GM18505 (cell line): ENCODE measurements around the gene CREM.

Experiments used
- ATAC-seq: cut with Tn5 transposase; IDR thresholded peaks from one replicate; pipeline ENCODE4 v1.9.1; 2021; ENCODE audit not compliant: unreplicated experiment
- POLR2A ChIP-seq: IDR thresholded peaks from 4 replicates; pipeline ENCODE4 v1.6.1; 2011; ENCODE audit warnings: borderline replicate concordance; ENCODE audit not compliant: insufficient read depth, insufficient read length; ENCODE audit errors: extremely low read depth

Gene CREM

DNA sequence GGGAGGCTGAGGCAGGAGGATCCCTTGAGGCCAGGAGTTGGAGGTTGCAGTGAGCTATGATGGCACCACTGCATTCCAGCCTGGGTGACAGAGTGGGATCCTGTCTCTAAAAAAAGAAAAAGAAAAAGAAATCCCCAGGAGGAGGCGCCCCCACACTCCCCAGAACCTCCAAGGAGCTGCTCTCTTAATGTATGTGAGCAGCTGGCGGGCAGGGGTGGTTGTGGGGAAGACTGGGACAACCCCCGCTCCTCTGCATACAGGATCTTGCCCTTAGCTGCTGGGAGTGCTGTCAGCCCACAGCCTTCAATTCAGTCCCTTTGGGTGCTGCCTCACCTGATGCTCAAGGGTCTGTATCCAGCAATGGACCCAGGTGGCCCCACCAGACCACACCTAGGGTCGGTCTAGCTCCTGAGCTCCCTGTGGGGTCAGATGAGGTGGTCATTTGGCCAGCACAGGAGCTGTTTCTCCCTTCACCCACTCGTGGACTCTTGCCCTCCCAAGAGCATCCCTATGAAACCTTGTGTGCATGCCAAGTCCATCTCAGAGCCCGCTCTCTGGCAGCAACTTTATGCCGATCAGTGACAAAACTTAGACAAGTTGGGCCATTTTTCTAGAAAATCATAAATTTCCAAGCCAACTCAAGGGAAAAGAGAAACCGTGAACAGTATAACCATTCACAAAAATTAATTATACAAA is 97.5 kb downstream of the CREM start:
- no peak for TF ChIP-seq POLR2A
- no peak for ATAC-seq

DNA sequence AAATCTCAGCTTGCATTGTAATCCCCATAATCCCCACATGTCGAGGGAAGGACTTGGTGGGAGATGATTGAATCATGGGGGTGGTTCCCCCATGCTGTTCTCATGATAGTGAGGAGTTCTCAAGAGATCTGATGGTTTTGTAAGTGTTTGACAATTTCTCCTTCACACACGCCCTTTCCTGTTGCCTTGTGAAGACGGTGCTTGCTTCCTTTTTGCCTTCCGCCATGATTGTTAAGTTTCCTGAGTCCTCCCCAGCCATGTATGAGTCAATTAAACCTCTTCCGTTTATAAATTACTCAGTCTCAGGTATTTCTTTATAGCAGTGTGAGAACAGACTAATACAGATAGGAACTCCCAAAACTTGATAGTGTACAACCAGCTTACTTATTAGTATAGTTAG is 98.6 kb downstream of the CREM start:
- TF ChIP-seq POLR2A: no peak
- ATAC-seq: no peak

DNA sequence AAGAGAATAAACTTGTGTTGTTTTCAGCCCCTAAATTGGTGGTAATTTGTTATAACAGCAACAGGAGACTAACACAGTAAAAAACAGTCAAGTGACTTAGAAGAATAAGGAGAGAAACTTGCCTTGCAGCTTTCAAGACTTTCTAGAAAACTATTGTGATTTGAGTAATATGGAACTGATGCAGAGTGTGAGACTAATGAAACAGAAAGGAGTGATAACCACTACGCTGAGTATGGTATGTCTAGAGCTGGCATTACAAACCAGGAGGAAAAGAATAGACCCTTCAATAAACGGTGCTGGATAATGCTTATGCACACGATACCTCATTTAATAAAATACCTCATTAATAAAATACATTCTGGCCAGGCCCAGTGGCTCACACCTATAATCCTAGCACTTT is 99.9 kb downstream of the CREM start:
- TF ChIP-seq POLR2A: no peak
- ATAC-seq: no peak

DNA sequence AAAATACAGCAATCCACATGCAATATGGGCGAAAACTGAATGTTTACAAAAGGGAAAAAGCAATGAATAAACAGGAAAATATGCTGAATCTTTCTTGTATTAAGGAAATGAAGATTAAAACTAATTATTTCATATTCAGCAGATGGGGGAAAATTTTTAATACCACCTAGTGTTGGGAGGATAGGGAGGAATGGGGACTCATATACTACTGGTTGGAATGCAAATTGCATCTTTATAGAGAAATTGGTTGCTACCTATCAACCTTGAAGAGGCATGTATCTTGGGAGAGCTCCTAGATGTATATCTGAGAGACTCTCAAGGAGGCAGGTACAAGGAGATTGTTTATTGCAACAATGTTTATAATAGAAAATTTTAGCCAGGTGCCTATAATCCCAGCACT is 101.4 kb downstream of the CREM start:
- TF ChIP-seq POLR2A: no peak
- no peak for ATAC-seq

DNA sequence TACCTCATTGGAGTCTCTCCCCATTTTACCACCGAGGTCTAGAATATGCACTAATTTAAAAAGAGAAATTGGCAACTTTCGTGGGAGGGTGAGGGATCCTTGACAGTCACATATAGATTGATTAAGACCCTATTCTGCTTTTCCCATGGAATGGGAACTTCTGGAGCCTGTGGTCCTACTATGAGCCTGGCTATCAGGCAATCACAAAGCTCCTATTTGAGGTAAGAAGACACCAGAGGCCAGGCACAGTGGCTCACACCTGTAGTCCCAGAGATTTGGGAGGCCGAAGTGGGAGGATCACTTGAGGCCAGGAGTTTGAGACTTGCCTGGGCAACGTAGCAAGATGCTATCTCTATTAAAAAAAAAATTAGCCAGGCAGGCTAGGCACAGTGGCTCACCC is 105.0 kb downstream of the CREM start:
- no peak for TF ChIP-seq POLR2A
- no peak for ATAC-seq

DNA sequence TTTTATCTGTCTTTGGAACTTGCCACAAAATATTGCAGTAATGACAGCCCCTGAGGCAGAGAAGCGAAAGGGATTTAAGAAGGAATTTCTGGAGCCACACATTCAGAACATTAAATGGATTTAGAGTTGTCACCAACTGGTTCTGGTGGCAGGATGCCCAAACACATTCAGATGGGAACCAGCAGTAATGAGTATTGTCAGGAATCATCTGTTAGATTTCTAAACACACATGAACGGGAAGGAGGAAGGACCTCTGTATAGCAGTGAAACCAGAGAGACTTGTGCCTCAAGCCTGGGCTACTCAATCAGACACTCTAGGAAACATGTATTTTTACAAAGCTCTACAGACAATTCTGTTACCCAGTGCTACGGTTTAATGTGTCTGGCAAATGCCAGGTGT is 105.9 kb downstream of the CREM start:
- TF ChIP-seq POLR2A: no peak

DNA sequence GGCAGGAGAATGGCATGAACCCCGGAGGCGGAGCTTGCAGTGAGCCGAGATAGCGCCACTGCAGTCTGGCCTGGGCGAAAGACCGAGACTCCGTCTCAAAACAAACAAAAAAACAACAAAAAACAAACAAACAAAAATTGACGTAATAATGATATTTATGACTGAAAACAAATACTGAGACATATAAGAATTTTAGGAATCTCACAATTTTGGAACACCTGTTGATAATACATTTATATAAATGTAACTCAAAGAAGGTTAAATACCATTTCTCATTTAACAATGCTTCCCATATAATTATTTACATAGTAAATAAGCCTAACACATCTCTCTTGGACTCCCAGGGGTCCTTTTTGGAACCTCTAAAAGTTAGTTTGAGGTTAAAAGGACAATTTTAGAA is 107.4 kb downstream of the CREM start:
- no peak for ATAC-seq
- TF ChIP-seq POLR2A: no peak

More for the DNA sequence above, 105.9 kb downstream of the CREM start:
- no peak for ATAC-seq

DNA sequence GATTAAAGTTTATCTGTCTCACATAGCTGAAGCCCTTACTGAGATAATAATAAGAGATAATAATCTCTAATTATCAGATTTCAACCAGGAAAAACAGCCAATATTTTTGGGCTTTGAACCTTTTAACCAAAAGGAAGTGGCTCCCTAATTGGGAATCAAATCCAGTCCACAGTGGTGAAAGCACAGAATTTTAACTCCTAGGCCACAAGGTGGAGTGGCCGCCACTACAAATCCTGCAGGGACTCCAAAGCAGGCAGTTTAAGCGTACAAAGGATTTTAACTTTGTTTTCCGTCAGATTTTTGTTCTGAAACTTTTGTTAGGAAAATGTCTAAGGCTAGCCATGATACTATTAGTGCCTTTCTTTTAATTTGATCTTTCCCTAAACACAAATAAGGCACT is 110.1 kb downstream of the CREM start:
- ATAC-seq: no peak
- no peak for TF ChIP-seq POLR2A

DNA sequence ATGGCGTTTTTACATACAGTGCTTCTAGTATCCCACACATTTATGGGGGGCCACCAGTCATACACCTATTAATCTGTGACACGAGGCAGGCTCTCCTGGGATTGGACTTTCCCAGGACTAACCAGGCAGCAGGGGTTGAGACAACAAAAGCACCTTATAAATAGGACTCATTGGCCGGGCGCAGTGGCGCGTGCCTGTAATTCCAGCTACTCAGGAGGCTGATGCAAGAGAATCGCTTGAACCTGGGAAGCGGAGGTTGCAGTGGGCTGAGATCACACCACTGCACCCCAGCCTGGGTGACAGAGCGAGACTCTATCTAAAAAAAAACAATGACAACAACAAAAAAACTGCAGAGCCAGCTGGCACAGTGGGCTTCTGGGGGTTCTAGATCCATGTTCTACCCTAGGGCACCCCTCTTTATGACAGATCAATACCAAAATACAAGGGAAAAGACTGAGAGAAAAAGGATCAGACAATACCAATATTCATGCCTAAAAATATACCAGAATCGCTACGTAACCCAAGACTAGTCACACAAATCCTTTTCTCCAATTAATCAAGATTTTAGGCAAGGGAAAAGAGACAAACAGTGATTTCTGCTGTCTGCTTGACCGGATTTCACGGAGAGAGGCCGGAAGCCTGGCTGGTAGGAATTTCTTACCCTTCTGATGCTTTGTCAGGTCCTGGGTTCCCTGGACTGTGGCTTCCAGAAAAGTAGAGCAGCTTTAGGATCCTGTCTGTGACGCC is 111.3 kb downstream of the CREM start:
- TF ChIP-seq POLR2A: no peak
- no peak for ATAC-seq

DNA sequence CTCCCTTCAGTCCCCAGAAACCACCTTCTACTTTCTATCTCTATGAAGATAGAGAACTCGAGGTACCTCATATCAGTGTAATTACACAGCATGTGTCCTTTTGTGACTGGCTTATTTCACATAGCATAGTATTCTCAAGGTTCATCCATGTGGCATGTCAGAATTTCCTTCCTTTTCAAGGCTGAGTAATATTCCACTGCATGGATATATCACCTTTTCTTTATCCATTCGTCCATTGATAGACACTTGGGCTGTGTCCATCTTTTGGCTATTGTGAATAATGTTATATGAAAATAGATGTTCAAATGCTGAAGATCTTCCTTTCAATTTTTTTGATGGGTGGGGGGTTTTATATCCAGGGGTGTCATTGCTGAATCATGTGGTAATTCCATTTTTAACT is 117.9 kb downstream of the CREM start:
- no peak for TF ChIP-seq POLR2A
- no peak for ATAC-seq

DNA sequence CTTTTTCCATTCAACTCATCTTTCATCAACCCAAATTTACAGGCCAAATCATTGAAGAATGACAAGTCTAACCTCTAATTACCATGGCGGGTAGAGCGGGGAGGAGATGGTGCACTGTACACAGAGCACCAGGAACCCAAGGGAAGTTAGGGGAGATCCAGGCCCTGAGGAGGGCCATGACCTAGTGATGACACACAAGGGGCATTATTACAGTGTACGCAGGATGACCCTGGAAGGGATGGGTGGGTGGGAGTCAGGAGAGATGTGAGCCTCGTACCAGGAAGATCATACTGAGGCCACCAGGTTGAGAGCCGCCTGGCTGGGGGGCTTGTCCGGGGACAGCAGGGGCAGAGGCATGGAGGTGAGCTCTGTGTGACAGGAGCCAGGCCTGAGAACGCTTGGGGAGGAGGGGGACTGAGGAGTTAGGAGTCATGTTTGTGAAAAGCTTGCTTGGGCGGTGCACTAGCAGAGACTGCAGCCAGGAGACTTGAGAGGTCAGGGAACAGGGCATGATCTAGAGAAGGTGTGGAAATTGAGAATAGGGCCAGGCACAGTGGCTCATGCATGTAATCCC is 120.2 kb downstream of the CREM start:
- no peak for TF ChIP-seq POLR2A
- no peak for ATAC-seq

DNA sequence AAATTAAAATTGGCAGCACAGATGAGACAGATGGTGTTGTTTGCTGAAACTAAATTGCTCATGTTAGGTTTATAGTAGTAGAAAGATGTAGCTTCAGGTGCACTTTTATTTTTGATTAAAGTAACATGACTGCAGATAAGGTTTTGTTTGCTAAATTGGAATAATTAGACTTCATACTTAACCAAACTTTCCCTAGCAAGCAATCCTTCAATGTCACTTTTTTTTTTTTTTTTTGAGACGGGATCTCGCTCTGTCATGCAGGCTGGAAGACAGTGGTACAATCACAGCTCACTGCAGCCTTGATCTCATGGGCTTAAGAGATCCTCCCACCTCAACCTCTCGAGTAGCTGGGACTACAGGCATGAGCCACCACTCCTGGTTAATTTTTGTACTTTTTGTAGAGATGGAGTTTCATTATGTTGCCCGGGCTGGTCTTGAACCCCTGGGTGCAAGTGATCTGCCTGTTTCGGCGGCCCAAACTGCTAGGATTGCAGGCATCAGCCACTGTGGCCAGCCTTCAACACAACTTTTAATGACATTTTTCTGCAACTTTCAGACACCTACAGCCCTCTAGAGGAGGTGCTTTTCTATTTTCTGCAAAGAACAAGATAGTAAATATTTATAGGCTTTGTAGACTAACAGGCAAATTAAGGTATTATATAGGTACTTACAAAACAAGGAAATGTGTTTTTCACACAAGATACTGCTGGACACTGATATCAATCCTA is 124.9 kb downstream of the CREM start:
- TF ChIP-seq POLR2A: no peak
- ATAC-seq: no peak
